ENCODE results near the gene DYNC1I2. TPM values are rescaled to one million over a fixed set of nuclear protein-coding genes. Genes with fewer than 3 reads are reported as not detected.

Gene DYNC1I2
- total and polyA plus RNA-seq, 2 of the 4 experiments (the other 2 are of a cell fraction), result 110 to 114 TPM

GRCh38 chr2:171791361-171791760 lies 104.1 kb downstream of the DYNC1I2 start:
- no peak overlapping the region for H2BK120ac ChIP-seq (ENCODE audit: low read depth, low read length)
- H2AK9ac ChIP-seq (replicated peaks; ENCODE audit: low read depth, low read length, poor library complexity), result no peak overlapping the region
- H3K9ac ChIP-seq (ENCODE audit: low read depth, low read length), result no peak overlapping the region
- ChIA-PET CTCF (interaction anchor here (0.7 kb wide), 2 partner anchors 235 to 316 kb away, joined by 3 read pairs; no protein-coding TSS in a partner anchor), POLR2A (ENCODE audit: unreplicated experiment) (no interaction called here)
- H3K56ac ChIP-seq (ENCODE audit: extremely low read depth, insufficient read depth, low read length), result no peak overlapping the region
- H3K9me3 ChIP-seq (ENCODE audit: control insufficient read depth, insufficient read depth, low read length), result no peaks in the 10 kb centered on the region
- H3K27me3 ChIP-seq (ENCODE audit: control insufficient read depth, insufficient read depth, low read length), result no peaks in the 10 kb centered on the region
- no peak overlapping the region for H4K91ac ChIP-seq (ENCODE audit: insufficient read depth, low read depth, low read length)
- dilution Hi-C loops (cut with HindIII; ENCODE audit: low sequenced_read_pairs, unreplicated experiment) (no loop called here), in situ Hi-C loops (cut with MboI; ENCODE audit: low sequenced_read_pairs) (no loop called here), intact Hi-C loops (cut with micrococcal nuclease) (no loop called here)
- H3K4me1 ChIP-seq (ENCODE audit: control insufficient read depth, insufficient read depth, low read length), result no peaks in the 10 kb centered on the region
- 100% methylated on average over 2 of the region's 4 CpGs; no CpG with 5 or more reads in 1 of the 2 experiments for WGBS, 2 experiments (ENCODE audit: extremely low coverage in 2 of 2, insufficient read length in 1 of 2)
- no peak overlapping the region for H3K14ac ChIP-seq (replicated peaks; ENCODE audit: low read depth, low read length)
- H2AFZ ChIP-seq (replicated peaks; ENCODE audit: low read length, poor library complexity), result no peak overlapping the region
- H3K79me1 ChIP-seq (ENCODE audit: low read depth in 1 of 2, low read length in 2 of 2), result no peaks in the 10 kb centered on the region
- H3K4me3 ChIP-seq (ENCODE audit: insufficient read depth, low read depth, low read length), result no peak overlapping the region
- no peak overlapping the region for H4K5ac ChIP-seq (ENCODE audit: low read depth, low read length)
- H2BK5ac ChIP-seq (ENCODE audit: low read depth, low read length, poor library complexity, severe bottlenecking), result no peak overlapping the region
- H2BK20ac ChIP-seq (ENCODE audit: low read depth, low read length), result no peak overlapping the region
- TF ChIP-seq RCOR1 (IDR thresholded peaks at IDR 0.05; ENCODE audit: insufficient replicate concordance, low read length), result no peak
- TF ChIP-seq FOS (IDR thresholded peaks at IDR 0.05; ENCODE audit: low read depth, low read length), result no peak
- no peak for TF ChIP-seq MAZ (IDR thresholded peaks at IDR 0.05; ENCODE audit: borderline replicate concordance, low read depth, low read length)
- TF ChIP-seq, protein P1, sequence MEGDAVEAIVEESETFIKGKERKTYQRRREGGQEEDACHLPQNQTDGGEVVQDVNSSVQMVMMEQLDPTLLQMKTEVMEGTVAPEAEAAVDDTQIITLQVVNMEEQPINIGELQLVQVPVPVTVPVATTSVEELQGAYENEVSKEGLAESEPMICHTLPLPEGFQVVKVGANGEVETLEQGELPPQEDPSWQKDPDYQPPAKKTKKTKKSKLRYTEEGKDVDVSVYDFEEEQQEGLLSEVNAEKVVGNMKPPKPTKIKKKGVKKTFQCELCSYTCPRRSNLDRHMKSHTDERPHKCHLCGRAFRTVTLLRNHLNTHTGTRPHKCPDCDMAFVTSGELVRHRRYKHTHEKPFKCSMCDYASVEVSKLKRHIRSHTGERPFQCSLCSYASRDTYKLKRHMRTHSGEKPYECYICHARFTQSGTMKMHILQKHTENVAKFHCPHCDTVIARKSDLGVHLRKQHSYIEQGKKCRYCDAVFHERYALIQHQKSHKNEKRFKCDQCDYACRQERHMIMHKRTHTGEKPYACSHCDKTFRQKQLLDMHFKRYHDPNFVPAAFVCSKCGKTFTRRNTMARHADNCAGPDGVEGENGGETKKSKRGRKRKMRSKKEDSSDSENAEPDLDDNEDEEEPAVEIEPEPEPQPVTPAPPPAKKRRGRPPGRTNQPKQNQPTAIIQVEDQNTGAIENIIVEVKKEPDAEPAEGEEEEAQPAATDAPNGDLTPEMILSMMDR (conservative IDR thresholded peaks at IDR 0.05; ENCODE audit: low read depth, low read length), result no peak
- TF ChIP-seq CHD1 (IDR thresholded peaks at IDR 0.05; ENCODE audit: low read depth, low read length), result no peak
- TF ChIP-seq MAFK (IDR thresholded peaks at IDR 0.05; ENCODE audit: low read depth, low read length), result no peak
- no peak for TF ChIP-seq MXI1 (IDR thresholded peaks at IDR 0.05; ENCODE audit: borderline replicate concordance, low read depth, low read length)
- TF ChIP-seq CEBPB (IDR thresholded peaks at IDR 0.05; ENCODE audit: low read depth, low read length), result no peak
- TF ChIP-seq RFX5 (IDR thresholded peaks at IDR 0.05; ENCODE audit: low read depth, low read length), result no peak
- TF ChIP-seq BHLHE40 (IDR thresholded peaks at IDR 0.05; ENCODE audit: low read depth, low read length), result no peak
- TF ChIP-seq, protein P2, sequence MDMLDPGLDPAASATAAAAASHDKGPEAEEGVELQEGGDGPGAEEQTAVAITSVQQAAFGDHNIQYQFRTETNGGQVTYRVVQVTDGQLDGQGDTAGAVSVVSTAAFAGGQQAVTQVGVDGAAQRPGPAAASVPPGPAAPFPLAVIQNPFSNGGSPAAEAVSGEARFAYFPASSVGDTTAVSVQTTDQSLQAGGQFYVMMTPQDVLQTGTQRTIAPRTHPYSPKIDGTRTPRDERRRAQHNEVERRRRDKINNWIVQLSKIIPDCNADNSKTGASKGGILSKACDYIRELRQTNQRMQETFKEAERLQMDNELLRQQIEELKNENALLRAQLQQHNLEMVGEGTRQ (IDR thresholded peaks at IDR 0.05; ENCODE audit: low read depth, low read length), result no peak
- TF ChIP-seq NFE2L2 (IDR thresholded peaks at IDR 0.05; ENCODE audit: low read depth, low read length), result no peak
- no peak for TF ChIP-seq RAD21 (IDR thresholded peaks at IDR 0.05; ENCODE audit: low read length)
- no peak for TF ChIP-seq POLR2A (IDR thresholded peaks at IDR 0.05; ENCODE audit: low read depth, low read length)
- TF ChIP-seq, protein P3, sequence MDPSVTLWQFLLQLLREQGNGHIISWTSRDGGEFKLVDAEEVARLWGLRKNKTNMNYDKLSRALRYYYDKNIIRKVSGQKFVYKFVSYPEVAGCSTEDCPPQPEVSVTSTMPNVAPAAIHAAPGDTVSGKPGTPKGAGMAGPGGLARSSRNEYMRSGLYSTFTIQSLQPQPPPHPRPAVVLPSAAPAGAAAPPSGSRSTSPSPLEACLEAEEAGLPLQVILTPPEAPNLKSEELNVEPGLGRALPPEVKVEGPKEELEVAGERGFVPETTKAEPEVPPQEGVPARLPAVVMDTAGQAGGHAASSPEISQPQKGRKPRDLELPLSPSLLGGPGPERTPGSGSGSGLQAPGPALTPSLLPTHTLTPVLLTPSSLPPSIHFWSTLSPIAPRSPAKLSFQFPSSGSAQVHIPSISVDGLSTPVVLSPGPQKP (IDR thresholded peaks at IDR 0.05; ENCODE audit: borderline replicate concordance, low read depth, low read length), result no peak
- TF ChIP-seq SMC3 (IDR thresholded peaks at IDR 0.05; ENCODE audit: low read depth, low read length), result no peak
- H2AK5ac ChIP-seq (ENCODE audit: low read depth, low read length), result no peak overlapping the region
- no peak overlapping the region for H2BK15ac ChIP-seq (ENCODE audit: low read depth, low read length)
- H4K8ac ChIP-seq (ENCODE audit: low read depth in 2 of 2, low read length in 2 of 2), result no peak overlapping the region
- H3K4ac ChIP-seq (ENCODE audit: low read depth, low read length), result no peak overlapping the region
- no peak overlapping the region for H3K27ac ChIP-seq (ENCODE audit: insufficient read depth, low read length)
- H3K4me2 ChIP-seq (ENCODE audit: low read depth, low read length), result no peak overlapping the region
- no peak overlapping the region for H3K18ac ChIP-seq (ENCODE audit: low read depth, low read length)
- ATAC-seq (ENCODE audit: low read depth) (no peak), DNase-seq (no peak)
- peaks cover 8% of the 10 kb centered on the region for H3K36me3 ChIP-seq (ENCODE audit: control insufficient read depth, insufficient read depth, low read length)
- no peaks in the 10 kb centered on the region for H4K20me1 ChIP-seq (ENCODE audit: insufficient read depth, low read length)
- no peak overlapping the region for H3K23ac ChIP-seq (ENCODE audit: low read depth, low read length)
- BruUV-seq (replicated peaks), result no TSS peak
- 0 out of 2 replicates have a peak, but pooled peaks cover 4% of the 10 kb centered on the region for H3K9me1 ChIP-seq (ENCODE audit: insufficient read depth, low read length)
